Pancreas (tissue), 10 donors: Measurements from ENCODE around the gene TAF4B. TPM values are rescaled to one million over a fixed set of nuclear protein-coding genes. Genes with fewer than 3 reads are reported as not detected.

Source experiments
- ATAC-seq, 4 donors: fragments of 200-7000 bp; cut with Tn5 transposase; one replicate each; pipeline versions ENCODE4 v1.8.0 to v1.9.1; 2020; ENCODE audit warnings: mild to moderate bottlenecking in 4 of 4, moderate library complexity in 4 of 4
- DNase-seq, 6 donors: peaks; one replicate each; pipeline ENCODE4 v3.0.0-alpha.2; 2020
- FAIRE-seq: peaks from 2 replicates; lab custom pipeline; 2012; peaks lifted over from hg19 to GRCh38; lab: Jason Lieb, UNC
- H3K27ac ChIP-seq, 4 donors: fragments of 200-600 bp; sonication (generic); 1 replicate in 3 of 4; 2 replicates in 1 of 4; pipeline versions ENCODE4 v1.5.0 to v1.8.0; 2020
- H3K27me3 ChIP-seq, 4 donors: fragments of 200-600 bp; one replicate each; pipeline ENCODE4 v1.8.0; 2021
- H3K36me3 ChIP-seq, 3 donors: fragments of 200-600 bp; sonication (generic) in 1 of 3; one replicate each; pipeline versions ENCODE4 v1.5.0 to v1.8.0; 2020 to 2021
- H3K4me1 ChIP-seq, 3 donors: fragments of 200-600 bp; one replicate each; pipeline ENCODE4 v1.8.0; 2021
- H3K4me3 ChIP-seq, 4 donors: fragments of 200-600 bp; sonication (generic) in 2 of 4; one replicate each; pipeline versions ENCODE4 v1.5.0 to v1.8.0; 2020 to 2021
- H3K9me3 ChIP-seq, 4 donors: fragments of 200-600 bp; one replicate each; pipeline ENCODE4 v1.8.0; 2021
- WGBS, 2 donors: extraction: QIAGEN DNeasy Blood & Tissue Kit; methylation state at CpG; one replicate each; pipeline ENCODE4 v1.1.7; 2013; 5-methylcytosine and 5-hydroxymethylcytosine counted together
- intact Hi-C, 3 donors: fragments of 100-400 bp; cut with DNase I; formaldehyde crosslinking; loops; one replicate each; pipeline versions ENCODE4 v1.11.1 to v1.14.2; 2022
- polyA plus RNA-seq, 2 donors: library from polyadenylated mRNA; stranded (reverse); fragments of 200-250 nt; gene quantifications; one replicate each; pipeline ENCODE4 v1.2.3, GENCODE V29; 2013
- total RNA-seq, 6 donors: library from RNA; stranded (reverse); fragmentation: NEBNext Ultra II Directional in 4 of 6; extraction: Animal tissue kit (Norgen Biotek cat#: 25700) in 4 of 6; gene quantifications; one replicate each; pipeline versions ENCODE4 v1.2.1 to v1.2.4, GENCODE V29; 2021 to 2023
- TF ChIP-seq, protein P1 (sequence below), 4 donors: fragments of 200-600 bp; sonication (generic) in 3 of 4; IDR thresholded peaks; one replicate each; pipeline versions ENCODE4 v1.5.0 to v1.8.0; 2021; ENCODE audit warnings: antibody characterized with exemption in 4 of 4
- donor health status: healthy with polysubstance abuse.
- donor health status: DM: no; HTN: no; CAD: no; lungs with moderate emphysema.
- donor health status: DM: no; HTN: no; CAD: no.
- donor health status: control.
- donor health status: control.
- donor health status: Bipolar disorder and iron deficiency.
- donor health status: DM: yes; HTN: yes; CAD: no.
- donor health status: DM: no; HTN: no; CAD: no.
- donor health status: DM: no; HTN: no; CAD: no.
- donor health status: DM: yes; HTN: yes; CAD: no.

TAF4B gene
- total and polyA plus RNA-seq, 8 donors = 0.94 to 3.4 (median 2.3) TPM

DNA sequence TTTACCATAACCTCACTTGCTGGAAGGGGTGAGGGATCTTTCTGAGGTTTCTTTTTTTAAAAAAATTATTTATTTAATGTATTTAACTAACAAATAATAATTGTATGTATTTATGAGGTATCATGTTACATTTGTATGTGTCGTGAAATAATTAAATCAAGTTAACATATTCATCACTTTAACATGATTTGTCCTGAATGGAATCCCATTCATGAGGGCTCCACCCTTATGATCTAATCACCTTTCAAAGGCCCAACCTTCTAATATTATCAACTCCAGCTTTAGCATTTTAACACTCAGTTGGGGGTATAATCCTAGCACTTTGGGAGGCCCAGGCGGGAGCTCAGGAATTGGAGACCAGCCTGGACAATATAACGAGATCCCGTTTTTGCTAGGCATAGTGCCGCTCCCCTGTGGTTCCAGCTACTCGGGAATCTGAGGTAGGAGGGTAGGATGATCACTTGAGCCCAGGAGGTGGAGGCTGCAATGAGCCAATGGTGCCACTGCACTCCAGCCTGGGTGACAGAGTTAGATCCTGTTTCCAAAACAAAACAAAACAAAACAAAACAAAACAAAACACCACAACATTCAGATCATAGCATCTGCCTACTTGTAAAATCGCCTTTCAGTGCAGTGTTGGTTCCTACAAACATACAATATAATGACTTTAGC, 1.1 kb upstream of the TAF4B start:
- WGBS, 2 donors = 78 to 84% methylated on average over 7 of the region's 7 CpGs
- no peak overlapping the region for H3K4me3 ChIP-seq

DNA sequence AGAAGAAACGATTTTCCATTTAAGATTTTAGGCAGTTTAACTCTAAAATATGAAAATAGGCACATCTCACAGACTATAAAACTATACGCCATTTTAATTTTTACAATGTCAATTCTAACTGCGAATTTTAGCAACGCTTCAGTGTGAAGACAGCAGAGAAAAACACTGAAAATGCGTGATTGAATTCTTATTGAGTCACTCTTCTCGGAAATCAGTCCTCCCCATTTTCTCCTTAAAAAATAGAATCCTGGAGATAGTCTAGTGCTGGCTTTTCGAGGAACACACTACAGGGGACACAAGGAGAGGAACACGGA, 373 bp upstream of the TAF4B start:
- Histone ChIP-seq H3K27me3 (peaks cover 0 to 4% (median 0%) of the 10 kb centered on the region in 4 donors), H3K27ac (peak overlapping the region; percentile 67 to 81 (median 74)), H3K4me3 (peak overlapping the region; percentile 71 to 99 (median 88)), H3K36me3 (no peaks in the 10 kb centered on the region), H3K9me3 (no peaks in the 10 kb centered on the region), H3K4me1 (peaks cover 4 to 16% (median 4%) of the 10 kb centered on the region in 3 donors)
- ATAC-seq (no peak), FAIRE-seq (peak; percentile 29), DNase-seq (no peak)
- 11 to 14% methylated on average over 8 of the region's 8 CpGs for WGBS, 2 donors
- TF ChIP-seq, protein P1, sequence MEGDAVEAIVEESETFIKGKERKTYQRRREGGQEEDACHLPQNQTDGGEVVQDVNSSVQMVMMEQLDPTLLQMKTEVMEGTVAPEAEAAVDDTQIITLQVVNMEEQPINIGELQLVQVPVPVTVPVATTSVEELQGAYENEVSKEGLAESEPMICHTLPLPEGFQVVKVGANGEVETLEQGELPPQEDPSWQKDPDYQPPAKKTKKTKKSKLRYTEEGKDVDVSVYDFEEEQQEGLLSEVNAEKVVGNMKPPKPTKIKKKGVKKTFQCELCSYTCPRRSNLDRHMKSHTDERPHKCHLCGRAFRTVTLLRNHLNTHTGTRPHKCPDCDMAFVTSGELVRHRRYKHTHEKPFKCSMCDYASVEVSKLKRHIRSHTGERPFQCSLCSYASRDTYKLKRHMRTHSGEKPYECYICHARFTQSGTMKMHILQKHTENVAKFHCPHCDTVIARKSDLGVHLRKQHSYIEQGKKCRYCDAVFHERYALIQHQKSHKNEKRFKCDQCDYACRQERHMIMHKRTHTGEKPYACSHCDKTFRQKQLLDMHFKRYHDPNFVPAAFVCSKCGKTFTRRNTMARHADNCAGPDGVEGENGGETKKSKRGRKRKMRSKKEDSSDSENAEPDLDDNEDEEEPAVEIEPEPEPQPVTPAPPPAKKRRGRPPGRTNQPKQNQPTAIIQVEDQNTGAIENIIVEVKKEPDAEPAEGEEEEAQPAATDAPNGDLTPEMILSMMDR (IDR thresholded peaks at IDR 0.05) = no peak
- intact Hi-C loops = no loop called here

More for the DNA sequence above, 1.1 kb upstream of the TAF4B start:
- Histone ChIP-seq H3K9me3 (no peaks in the 10 kb centered on the region), H3K27ac (no peak overlapping the region), H3K4me1 (peaks cover 4 to 16% (median 4%) of the 10 kb centered on the region in 3 donors), H3K36me3 (no peaks in the 10 kb centered on the region), H3K27me3 (peaks cover 0 to 4% (median 0%) of the 10 kb centered on the region in 4 donors)
- intact Hi-C loops = no loop called here
- no peak for FAIRE-seq
- ATAC-seq = no peak
- TF ChIP-seq, protein P1 (IDR thresholded peaks at IDR 0.05) = no peak
- DNase-seq = no peak

DNA sequence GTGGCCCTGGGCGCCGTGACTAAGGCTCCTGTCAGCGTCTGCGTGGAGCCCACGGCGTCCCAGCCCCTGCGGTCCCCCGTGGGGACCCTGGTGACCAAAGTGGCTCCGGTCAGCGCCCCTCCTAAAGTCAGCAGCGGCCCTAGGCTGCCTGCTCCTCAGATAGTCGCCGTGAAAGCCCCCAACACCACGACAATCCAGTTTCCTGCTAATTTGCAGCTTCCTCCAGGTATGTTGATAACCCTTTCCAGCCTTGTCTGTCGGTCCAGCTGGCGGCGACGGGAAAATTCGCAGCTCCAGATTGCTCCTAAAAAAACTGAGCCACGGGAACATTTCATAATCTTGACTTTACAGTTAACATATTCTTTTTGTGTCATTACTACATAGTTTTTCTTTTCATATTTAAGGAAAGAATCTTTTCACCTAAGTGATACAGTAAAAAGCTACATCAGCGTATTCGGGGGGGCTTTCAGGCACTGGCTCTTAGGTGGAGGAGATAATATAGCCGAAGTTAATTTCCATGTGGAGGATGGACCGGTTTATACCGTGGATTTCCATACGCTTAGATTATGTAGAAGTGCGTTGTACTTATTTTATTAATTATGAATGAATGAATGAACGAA, 916 bp downstream of the TAF4B start:
- DNase-seq (peak in 4 of 6 donors; percentile 29 to 53 (median 37)), ATAC-seq (peak; percentile 23 to 49 (median 34))
- 8 to 13% methylated on average over 24 to 28 of the region's 28 CpGs for WGBS, 2 donors

DNA sequence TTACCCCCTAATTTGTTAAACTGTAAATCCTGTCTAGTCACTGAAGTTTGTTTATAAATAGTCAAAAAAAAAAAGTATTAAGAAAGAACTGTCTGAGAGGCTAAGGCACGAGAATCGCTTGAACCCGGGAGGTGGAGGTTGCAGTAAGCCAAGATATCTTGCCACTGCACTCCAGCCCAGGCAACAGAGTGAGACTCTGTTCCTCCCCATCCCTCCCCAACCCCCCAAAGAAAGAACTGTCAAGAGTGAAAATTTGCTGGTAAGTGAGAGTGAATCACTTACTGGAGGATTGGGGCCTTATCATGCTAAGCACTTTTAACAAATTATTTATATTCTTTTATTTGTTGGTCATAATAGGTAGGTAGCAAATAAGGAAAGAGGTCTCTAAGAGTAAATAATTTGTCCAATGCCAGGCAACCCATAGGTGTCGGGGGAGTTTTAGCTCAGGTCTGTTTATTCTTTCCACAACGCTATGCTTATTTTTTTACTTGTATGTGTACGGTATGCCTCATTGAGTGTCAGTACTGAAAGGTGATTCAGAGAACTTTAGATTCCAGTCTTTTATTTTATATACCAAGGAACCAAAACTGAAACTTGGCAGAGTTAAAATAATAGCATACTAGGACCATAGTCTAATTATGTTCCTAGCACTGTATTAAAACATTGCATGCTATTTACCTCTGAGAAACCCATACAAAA, 2.5 kb downstream of the TAF4B start:
- no peaks in the 10 kb centered on the region for H3K36me3 ChIP-seq
- no peak overlapping the region for H3K27ac ChIP-seq
- no peaks in the 10 kb centered on the region for H3K9me3 ChIP-seq
- TF ChIP-seq, protein P1 (IDR thresholded peaks at IDR 0.05) = no peak
- FAIRE-seq (no peak), DNase-seq (no peak), ATAC-seq (no peak)
- H3K4me1 ChIP-seq = peaks cover 4 to 16% (median 4%) of the 10 kb centered on the region in 3 donors
- no peak overlapping the region for H3K4me3 ChIP-seq
- H3K27me3 ChIP-seq = no peaks in the 10 kb centered on the region
- intact Hi-C loops = no loop called here
- WGBS, 2 donors = 85 to 89% methylated on average over 6 of the region's 6 CpGs

More for the DNA sequence above, 916 bp downstream of the TAF4B start:
- Histone ChIP-seq H3K9me3 (no peaks in the 10 kb centered on the region), H3K27me3 (peaks cover 0 to 4% (median 0%) of the 10 kb centered on the region in 4 donors), H3K4me1 (peaks cover 4 to 16% (median 4%) of the 10 kb centered on the region in 3 donors), H3K4me3 (peak overlapping the region; percentile 71 to 99 (median 88)), H3K36me3 (no peaks in the 10 kb centered on the region), H3K27ac (peak overlapping the region; percentile 67 to 81 (median 74))
- TF ChIP-seq, protein P1 (IDR thresholded peaks at IDR 0.05) = no peak
- intact Hi-C loops = no loop called here
- no peak for FAIRE-seq
